Bronchial smooth muscle cell (primary cell): ENCODE measurements around the gene PHC2. TPM values are rescaled to one million over a fixed set of nuclear protein-coding genes. Genes with fewer than 3 reads are reported as not detected.

Experiments
- total RNA-seq: library from RNA; depleted of rRNA; stranded (reverse); fragments of >200 nt; gene quantifications from 2 replicates; pipeline ENCODE4 v1.2.1, GENCODE V29; 2014

Gene PHC2, protein sequence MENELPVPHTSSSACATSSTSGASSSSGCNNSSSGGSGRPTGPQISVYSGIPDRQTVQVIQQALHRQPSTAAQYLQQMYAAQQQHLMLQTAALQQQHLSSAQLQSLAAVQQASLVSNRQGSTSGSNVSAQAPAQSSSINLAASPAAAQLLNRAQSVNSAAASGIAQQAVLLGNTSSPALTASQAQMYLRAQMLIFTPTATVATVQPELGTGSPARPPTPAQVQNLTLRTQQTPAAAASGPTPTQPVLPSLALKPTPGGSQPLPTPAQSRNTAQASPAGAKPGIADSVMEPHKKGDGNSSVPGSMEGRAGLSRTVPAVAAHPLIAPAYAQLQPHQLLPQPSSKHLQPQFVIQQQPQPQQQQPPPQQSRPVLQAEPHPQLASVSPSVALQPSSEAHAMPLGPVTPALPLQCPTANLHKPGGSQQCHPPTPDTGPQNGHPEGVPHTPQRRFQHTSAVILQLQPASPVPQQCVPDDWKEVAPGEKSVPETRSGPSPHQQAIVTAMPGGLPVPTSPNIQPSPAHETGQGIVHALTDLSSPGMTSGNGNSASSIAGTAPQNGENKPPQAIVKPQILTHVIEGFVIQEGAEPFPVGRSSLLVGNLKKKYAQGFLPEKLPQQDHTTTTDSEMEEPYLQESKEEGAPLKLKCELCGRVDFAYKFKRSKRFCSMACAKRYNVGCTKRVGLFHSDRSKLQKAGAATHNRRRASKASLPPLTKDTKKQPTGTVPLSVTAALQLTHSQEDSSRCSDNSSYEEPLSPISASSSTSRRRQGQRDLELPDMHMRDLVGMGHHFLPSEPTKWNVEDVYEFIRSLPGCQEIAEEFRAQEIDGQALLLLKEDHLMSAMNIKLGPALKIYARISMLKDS
- total RNA-seq: 27.0 and 28.7 TPM in 2 replicates

DNA sequence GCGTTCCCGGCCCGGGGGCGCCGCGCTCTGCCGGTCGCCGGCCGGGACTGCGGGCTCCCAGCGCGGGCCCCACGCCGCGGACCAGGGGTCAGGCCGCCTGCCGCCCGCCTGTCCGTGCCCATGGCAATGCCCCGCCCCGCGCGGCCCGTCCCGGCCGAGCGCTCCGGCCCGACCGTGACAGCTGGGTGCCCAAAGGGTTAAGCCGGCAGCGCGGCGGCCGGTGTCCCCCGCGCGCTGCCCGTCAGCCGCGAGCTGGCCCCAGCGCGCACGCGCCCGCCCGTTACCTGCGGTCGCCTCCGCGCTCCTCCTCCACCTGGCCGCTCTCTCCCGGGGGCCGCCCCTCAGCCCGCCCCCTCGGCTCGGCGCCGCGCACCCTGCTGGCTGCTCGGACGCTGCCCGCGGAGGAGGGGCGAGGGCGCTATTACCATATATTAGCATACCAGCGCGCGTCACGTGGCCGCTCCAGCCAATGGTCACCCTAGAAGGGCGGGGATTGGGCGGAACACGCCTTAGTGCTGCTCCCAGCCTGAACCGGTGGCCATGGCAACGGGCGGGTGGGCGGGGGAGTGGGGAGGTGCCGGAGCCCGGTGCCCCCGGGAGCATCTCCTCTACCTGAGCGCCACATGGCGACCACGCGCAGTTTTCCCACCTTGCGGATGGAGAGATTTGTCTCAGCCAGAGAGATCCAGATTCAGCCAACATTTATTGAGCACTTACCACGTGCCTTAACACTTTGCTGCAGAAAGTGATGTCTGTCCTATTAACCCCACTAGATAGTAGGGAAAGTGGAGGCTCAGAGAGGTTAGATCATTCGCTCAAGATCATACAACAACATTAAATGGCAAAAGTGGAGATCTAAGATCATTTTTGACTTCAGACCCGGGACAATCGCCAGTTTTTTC, at the start of gene PHC2:
TSS of gene PHC2 (minus strand) at position 404 of the 902 bp plus-strand sequence. CDS start 55,556 bp downstream, outside the sequence.

DNA sequence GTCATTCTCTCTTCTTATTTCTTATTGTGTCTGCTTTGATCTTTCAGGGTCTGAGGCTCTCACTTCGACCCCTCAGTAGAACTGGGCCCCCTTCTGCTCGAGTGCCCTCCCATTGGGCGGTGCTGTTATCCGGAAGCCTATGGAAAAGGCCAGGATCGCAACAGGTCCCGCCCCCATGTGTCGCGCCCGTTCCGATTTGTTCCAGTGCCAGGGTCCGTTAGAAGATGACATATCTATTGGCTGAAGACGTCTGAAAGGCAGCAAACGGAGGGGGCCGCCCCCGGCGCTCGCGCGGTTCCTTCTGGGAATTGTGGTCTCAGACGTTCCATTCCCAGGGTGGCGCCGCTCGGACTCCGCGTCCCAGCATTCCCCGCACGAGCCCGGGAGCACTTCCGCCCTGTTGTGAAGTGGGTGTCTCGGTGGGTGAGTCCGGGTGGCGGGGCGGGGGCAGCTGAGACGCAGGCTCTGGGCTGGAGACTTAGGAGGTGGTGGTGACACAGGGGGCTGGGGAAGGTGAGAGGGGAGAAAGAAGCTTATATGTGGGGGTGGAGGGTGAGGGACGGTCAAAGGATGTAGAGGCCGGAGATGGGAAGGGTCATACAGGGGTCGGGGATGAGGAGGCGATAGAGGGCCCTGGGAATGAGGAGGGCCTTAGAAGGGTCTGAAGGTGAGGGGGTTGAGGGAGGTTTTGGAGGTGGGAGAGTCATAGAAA, 41.5 kb upstream of the PHC2 start, which contains the start of gene ZSCAN20:
TSS of gene ZSCAN20 (plus strand) at position 377 of the 712 bp plus-strand sequence. CDS start 6,644 bp downstream, outside the sequence.

DNA sequence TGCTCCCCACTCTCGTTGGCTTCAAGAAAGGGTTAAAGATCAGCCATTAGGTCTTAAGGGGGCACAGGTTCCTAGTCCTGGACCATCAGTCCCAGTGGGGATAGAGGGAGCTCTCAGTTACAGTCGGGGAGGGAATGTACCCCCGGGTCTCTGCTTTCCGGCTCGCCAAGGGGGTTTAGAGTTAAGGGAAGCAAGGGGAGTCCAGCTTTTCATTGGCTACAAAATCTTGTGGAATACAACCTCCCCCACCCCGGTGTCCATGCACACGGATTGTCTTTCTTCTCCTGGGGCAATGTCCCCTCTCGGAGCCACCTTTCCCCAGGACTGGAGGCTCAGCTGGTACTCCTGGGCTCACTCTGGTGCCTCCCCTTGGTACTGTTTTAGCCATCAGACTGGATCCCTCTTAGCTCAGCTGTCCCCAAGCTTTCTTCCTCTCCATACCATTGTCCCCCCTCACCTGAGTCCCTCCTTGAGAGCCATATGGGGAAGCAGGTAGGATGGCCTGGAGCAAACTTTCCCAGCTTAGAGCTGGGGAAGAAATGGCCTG, 110.2 kb downstream of the PHC2 start, which contains the start of gene A3GALT2:
TSS of gene A3GALT2 (minus strand) at position 480 of the 547 bp plus-strand sequence. CDS start at position 480, 0 bp downstream.

Other genes with a start within 250 kb of the PHC2 start
- 2.0 and 3.1 TPM in 2 replicates for gene TRIM62, start 249.1 kb downstream of the PHC2 start, total RNA-seq
- 3.1 and 3.2 TPM in 2 replicates for gene ZNF362, start 174.6 kb downstream of the PHC2 start, total RNA-seq
- not detected in 2 replicates for gene A3GALT2, start 110.0 kb downstream of the PHC2 start, total RNA-seq
- gene ZSCAN20, start 41.5 kb upstream of the PHC2 start, total RNA-seq: 9.3 and 10.1 TPM in 2 replicates